Stimulated activated CD4-positive, alpha-beta T cell treated with anti-CD3 and anti-CD28 coated beads, Interleukin-15, amount 100 ng/mL, for 1 hour (primary cell): ENCODE data around the gene WDR37.

Experiments
- DNase-seq, 2 donors: peaks; one replicate each; pipeline ENCODE4 v3.0.0-alpha.2; 2020; ENCODE audit warnings: low read depth in 1 of 2, low spot score in 1 of 2

WDR37 gene

DNA sequence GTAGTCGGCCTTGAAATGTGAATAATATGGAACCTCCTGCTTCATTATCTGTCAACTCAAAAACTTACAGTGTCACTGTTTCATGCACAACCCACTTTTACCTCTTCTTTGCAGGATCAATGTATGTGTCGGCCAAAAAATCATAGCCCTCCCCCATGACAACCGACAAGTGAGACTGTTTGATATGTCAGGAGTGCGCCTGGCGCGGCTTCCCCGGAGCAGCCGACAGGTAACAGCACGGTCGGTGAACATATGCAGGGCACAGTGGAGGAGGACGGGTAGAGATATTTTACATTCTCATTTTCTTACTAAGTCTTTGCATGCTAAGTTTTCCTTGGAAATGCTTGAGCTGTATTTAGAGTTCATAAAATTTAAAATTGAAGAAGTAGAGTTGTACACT lies 68.6 kb downstream of the WDR37 start:
- DNase-seq = no peak

DNA sequence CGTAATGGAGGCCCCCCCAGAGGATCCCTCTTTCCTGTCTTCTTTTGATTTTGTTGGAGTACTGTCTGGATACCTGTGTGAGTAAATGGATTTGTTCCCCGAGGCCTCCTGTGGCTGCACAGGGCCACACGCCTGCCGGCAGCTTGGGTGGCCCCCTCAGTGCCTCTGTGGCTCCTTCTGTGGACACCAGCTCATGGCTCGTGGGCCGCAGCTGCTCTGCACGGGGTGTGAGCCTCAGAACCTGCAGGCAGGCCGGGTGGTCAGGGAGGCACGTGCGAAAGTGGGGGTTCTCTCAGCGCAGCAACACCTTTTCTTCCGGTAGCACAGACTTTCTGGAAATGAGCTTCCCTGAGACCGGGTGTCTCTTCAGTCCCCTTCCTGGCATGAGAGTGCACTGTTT lies 70.3 kb downstream of the WDR37 start:
- no peak for DNase-seq

GRCh38 chr10:1127629-1128028 lies 71.4 kb downstream of the WDR37 start:
- no peak for DNase-seq

DNA sequence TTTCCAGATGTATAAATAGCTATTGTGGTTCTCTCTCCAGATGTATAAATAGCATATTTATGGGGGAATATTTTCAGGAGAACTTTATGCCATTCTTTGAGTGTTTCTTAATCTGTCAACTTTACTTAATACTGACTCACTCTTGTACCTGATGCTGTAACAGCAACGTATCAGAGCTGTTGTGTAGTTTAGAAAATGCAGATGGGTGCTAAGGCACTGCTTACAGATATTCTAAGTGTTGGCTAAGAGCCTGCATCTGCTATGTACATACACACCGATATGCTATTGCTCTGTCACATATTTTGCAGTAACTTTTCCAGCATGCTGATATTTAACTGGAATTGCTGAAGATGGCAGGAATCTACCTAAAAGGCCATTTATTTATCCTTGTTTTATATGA lies 71.9 kb downstream of the WDR37 start:
- DNase-seq = no peak

GRCh38 chr10:1128649-1129048 lies 72.5 kb downstream of the WDR37 start:
- DNase-seq = no peak

- no peak for DNase-seq
Observed at GRCh38 chr10:1130226-1130625, 74.0 kb downstream of the WDR37 start.

DNA sequence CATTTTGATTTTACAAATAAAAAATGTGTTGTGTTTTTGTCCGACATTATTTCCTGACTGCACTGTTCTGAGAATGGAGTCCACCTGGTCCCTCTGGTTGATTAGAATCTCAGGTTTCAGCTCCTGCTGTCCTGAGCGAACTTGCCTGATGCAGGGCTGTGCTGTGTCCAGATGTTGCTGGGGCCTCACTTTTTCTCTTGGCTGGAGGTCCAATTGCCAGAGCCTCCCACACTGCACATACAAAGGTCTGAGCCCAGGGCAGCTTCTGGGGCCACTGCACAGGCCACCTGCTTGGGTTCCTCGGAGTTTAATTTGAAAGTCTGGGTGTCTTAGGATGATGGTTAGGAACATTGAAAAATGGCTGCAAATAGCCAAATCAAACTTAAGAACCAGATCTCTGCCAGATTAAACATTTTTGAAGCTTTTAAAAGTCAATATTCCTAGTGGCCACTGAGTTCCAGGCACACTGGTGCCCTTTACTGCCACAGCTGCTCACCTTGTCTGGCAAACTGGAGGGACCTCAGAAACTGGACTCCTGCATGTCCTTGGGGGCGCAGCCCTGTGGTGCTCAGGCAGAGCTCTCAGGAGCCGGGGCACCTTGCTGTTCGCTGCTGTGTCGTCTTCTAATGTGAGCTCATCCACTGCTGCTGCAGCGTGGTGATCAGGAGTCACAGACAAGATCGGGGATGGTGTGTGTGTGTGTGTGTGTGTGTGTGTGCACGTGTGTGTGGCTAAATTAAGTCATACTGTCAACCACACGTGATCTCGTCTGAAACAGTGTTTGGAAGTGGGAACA lies 75.0 kb downstream of the WDR37 start:
- no peak for DNase-seq

- DNase-seq = no peak
Observed at GRCh38 chr10:1132584-1132983, 76.4 kb downstream of the WDR37 start.

GRCh38 chr10:1133495-1134045 lies 77.4 kb downstream of the WDR37 start:
- no peak for DNase-seq

GRCh38 chr10:1134156-1134555 lies 78.0 kb downstream of the WDR37 start:
- no peak for DNase-seq

DNA sequence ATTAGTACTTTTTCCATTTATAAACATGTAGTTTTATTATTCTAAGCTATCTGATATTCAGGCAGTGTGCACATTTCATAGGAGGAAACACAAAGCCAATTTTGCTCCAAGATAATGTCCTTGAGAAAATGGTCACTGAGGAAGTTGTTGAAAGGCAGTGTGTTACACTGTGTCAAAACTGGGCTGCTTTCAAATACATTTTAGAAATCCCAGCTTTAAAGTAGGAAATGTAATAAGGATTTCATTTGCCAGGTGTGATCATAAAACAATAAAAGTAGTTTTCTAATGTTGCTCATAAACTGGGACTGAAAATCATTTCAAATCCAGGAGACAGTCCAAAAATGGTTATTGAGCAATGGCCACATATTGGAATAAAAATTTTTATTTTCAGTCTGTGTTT lies 80.1 kb downstream of the WDR37 start:
- no peak for DNase-seq

DNA sequence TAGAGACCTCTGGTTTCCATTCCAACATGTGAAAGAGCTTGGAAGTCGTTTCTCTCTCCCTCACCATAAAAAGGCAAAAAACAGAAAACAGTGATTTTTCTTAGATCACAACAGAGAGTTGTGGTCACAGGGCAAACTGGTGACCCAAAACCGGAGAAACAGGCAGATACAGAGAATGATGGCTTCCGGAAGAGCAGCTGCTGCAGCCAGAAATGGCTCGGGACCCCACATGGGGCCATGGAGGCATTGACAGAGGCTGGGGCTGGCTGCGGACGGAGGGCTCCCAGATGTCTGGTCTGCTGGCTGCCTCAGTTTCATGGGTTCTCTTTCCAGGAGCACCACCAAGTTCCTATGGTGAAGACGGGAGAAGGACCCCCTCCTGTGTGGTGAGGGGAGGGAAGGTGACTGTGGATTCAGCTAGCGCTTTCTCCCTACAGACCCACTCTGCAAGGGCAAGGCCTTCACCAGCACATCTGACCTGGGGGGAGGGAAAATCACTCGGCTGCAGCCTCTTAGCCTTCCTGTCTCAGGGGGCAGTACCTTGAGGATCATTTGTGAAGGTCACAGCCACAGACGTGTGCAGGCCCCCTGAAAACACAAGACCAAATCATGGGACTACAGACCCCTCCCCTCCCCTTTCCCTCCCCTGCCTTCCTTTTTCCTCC lies 81.4 kb downstream of the WDR37 start:
- DNase-seq = no peak

- no peak for DNase-seq
Observed at GRCh38 chr10:1138529-1138928, 82.3 kb downstream of the WDR37 start.

- DNase-seq = no peak
Observed at GRCh38 chr10:1141261-1141660, 85.1 kb downstream of the WDR37 start.

- no peak for DNase-seq
Observed at GRCh38 chr10:1141701-1142100, 85.5 kb downstream of the WDR37 start.

GRCh38 chr10:1142596-1142995 lies 86.4 kb downstream of the WDR37 start:
- DNase-seq = no peak

- DNase-seq = no peak
Observed at GRCh38 chr10:1147810-1148209, 91.6 kb downstream of the WDR37 start.

DNA sequence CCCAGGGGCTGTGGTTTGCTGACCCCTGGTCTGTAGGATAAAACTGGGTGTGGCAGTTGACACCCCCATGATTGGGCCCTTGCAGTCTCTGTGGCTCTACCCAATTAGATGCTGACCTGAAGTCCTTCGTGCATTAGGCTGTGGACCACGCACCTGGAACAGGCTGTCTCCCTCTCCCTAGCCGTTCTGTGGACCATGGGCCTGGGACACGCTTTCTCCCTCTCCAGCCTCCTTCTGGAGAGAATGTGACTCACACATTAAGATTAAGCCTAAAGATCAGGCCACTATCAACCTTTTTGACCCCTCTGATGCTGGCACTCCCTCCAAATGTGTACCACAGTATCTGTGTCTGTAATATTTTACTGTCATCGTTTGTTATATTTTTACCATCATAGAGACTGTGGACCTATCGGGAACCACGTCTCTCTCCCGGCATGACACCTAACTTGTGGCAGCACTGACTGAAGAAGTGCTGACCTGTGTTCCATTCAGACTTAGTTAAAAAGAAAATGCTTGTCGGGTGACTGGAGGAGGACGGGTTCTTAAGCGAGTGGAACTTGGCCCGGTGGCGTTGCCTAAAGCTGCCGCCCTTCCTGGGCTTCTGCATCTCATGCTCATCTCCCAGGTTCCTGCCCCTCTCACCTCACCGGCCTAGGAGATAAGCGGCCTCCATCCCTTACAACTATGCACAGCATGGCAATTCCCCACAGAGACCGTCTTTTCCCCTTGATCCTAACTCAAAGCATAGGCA lies 92.8 kb downstream of the WDR37 start:
- no peak for DNase-seq

DNA sequence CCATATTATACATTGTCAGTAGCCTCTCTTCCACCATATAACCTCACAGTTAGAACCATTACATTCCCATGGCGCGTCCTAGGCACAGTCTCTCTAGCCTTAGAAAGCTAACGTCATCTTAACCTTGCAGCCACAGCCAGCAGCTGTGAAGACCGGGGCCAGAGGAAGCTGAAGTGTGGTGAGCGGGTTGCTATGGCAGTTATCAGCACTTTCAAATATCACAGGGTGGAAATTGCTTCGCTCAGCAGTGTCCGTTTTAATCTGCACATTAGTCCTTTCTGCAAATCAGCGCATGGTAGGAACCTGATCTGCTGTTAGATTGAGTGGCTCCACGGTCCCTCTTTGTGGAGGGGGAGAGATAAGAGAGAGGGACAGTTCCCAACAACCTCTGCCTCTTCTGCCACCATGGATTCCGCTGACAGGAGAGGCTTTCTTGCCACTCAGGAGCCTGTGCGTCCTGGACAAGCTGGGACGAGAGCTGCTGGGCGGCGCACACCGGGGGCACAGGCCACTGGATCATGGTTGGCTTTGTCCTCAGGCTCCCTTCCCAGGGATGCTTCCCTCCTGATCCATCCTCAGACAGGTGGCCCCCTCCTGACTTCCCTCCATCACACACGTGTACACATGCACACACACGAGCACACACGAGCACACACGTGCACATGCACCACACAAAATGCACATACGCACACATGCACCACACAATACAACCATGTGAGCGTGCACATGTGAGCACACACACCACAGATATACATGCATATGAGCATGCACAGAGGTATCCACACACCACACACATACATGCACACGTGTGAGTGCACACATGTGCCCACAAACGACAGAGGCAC lies 93.8 kb downstream of the WDR37 start:
- no peak for DNase-seq

- no peak for DNase-seq
Observed at GRCh38 chr10:1150638-1150955, 94.4 kb downstream of the WDR37 start.
